IMR-90 (cell line): ENCODE measurements around the gene EIF4G3. TPM values are rescaled to one million over a fixed set of nuclear protein-coding genes. Genes with fewer than 3 reads are reported as not detected.

Experiments
- ATAC-seq: fragments of 200-7000 bp; cut with Tn5 transposase; 2 replicates; pipeline ENCODE4 v1.9.1; 2020; ENCODE audit warnings: low read depth, mild to moderate bottlenecking, moderate library complexity
- BruUV-seq: library from RNA; stranded (reverse); fragments of 400-500 nt; replicated peaks from 2 replicates; lab custom pipeline; 2021; lab: Mats Ljungman, UMichigan
- CTCF ChIA-PET: fragments of 300-600 bp; formaldehyde crosslinking; extraction: SDS; loops from one replicate; lab custom pipeline; 2021; ENCODE audit warnings: antibody characterized with exemption; lab: Yijun Ruan, JAX
- POLR2A ChIA-PET: fragments of 300-600 bp; sonication (Branson Sonifier 250); formaldehyde crosslinking; loops from one replicate; lab custom pipeline; 2022; ENCODE audit warnings: antibody characterized with exemption; ENCODE audit not compliant: unreplicated experiment; lab: Charles Lee
- DNase-seq: peaks from one replicate; pipeline ENCODE4 v3.0.0; 2013
- H2AFZ ChIP-seq: replicated peaks from 2 replicates; pipeline ENCODE3; 2013; ENCODE audit warnings: low read length, mild to moderate bottlenecking; ENCODE audit not compliant: poor library complexity
- H2AK5ac ChIP-seq: 2 replicates; pipeline ENCODE4 v1.6.1; 2013; ENCODE audit warnings: low read depth, low read length, inconsistent platforms
- H2AK9ac ChIP-seq: replicated peaks from 2 replicates; pipeline ENCODE3; 2013; ENCODE audit warnings: mild to moderate bottlenecking, low read depth, low read length, moderate library complexity; ENCODE audit not compliant: poor library complexity
- H2BK120ac ChIP-seq: 2 replicates; pipeline ENCODE4 v1.6.1; 2013; ENCODE audit warnings: low read depth, low read length, inconsistent platforms
- H2BK15ac ChIP-seq: 3 replicates; pipeline ENCODE4 v1.6.1; 2013; ENCODE audit warnings: low read depth, low read length, inconsistent platforms
- H2BK20ac ChIP-seq: 2 replicates; pipeline ENCODE4 v1.6.1; 2013; ENCODE audit warnings: low read depth, mild to moderate bottlenecking, inconsistent platforms, low read length, moderate library complexity
- H2BK5ac ChIP-seq: 2 replicates; pipeline ENCODE4 v1.6.1; 2013; ENCODE audit warnings: mild to moderate bottlenecking, low read depth, low read length, inconsistent platforms; ENCODE audit not compliant: poor library complexity, severe bottlenecking
- H3K14ac ChIP-seq: replicated peaks from 2 replicates; pipeline ENCODE4 v1.6.1; 2013; ENCODE audit warnings: low read depth, low read length, inconsistent platforms
- H3K18ac ChIP-seq: 2 replicates; pipeline ENCODE4 v1.6.1; 2013; ENCODE audit warnings: low read depth, low read length, control low read depth
- H3K23ac ChIP-seq: 2 replicates; pipeline ENCODE4 v1.6.1; 2013; ENCODE audit warnings: low read depth, low read length, inconsistent platforms
- H3K27ac ChIP-seq: 2 replicates; pipeline ENCODE4 v1.5.1; 2013; ENCODE audit warnings: mild to moderate bottlenecking, control low read depth, low read length; ENCODE audit not compliant: insufficient read depth
- H3K27me3 ChIP-seq: 2 replicates; pipeline ENCODE4 v1.6.1; 2013; ENCODE audit warnings: low read length; ENCODE audit not compliant: control insufficient read depth, insufficient read depth
- H3K36me3 ChIP-seq: 2 replicates; pipeline ENCODE4 v1.6.1; 2013; ENCODE audit warnings: low read length, mixed read lengths; ENCODE audit not compliant: control insufficient read depth, insufficient read depth
- H3K4ac ChIP-seq: 2 replicates; pipeline ENCODE4 v1.6.1; 2013; ENCODE audit warnings: low read depth, low read length, inconsistent platforms
- H3K4me1 ChIP-seq: 2 replicates; pipeline ENCODE4 v1.6.1; 2013; ENCODE audit warnings: low read length, mixed read lengths; ENCODE audit not compliant: control insufficient read depth, insufficient read depth
- H3K4me2 ChIP-seq: 2 replicates; pipeline ENCODE4 v1.6.1; 2013; ENCODE audit warnings: low read depth, mild to moderate bottlenecking, control low read depth, low read length, moderate library complexity
- H3K4me3 ChIP-seq: 2 replicates; pipeline ENCODE4 v1.5.1; 2013; ENCODE audit warnings: low read depth, mild to moderate bottlenecking, control low read depth, low read length, moderate library complexity; ENCODE audit not compliant: insufficient read depth
- H3K56ac ChIP-seq: 2 replicates; pipeline ENCODE4 v1.6.1; 2013; ENCODE audit warnings: low read length, inconsistent platforms; ENCODE audit not compliant: insufficient read depth; ENCODE audit errors: extremely low read depth
- H3K79me1 ChIP-seq, 2 experiments: 2 replicates each; pipeline ENCODE4 v1.6.1; 2013; ENCODE audit warnings: low read length in 2 of 2, inconsistent platforms in 1 of 2, low read depth in 1 of 2
- H3K9ac ChIP-seq: 2 replicates; pipeline ENCODE4 v1.6.1; 2013; ENCODE audit warnings: low read depth, low read length, control low read depth
- H3K9me1 ChIP-seq: 2 replicates; pipeline ENCODE4 v1.6.1; 2013; ENCODE audit warnings: low read length, inconsistent platforms; ENCODE audit not compliant: insufficient read depth
- H3K9me3 ChIP-seq: 2 replicates; pipeline ENCODE4 v1.6.1; 2013; ENCODE audit warnings: low read length; ENCODE audit not compliant: control insufficient read depth, insufficient read depth
- H4K20me1 ChIP-seq: 2 replicates; pipeline ENCODE4 v1.6.1; 2013; ENCODE audit warnings: low read length, inconsistent platforms; ENCODE audit not compliant: insufficient read depth
- H4K5ac ChIP-seq: 2 replicates; pipeline ENCODE4 v1.6.1; 2013; ENCODE audit warnings: mild to moderate bottlenecking, low read depth, low read length, control low read depth
- H4K8ac ChIP-seq, 2 experiments: 2 replicates each; pipeline ENCODE4 v1.6.1; 2013; ENCODE audit warnings: low read depth in 2 of 2, low read length in 2 of 2, control low read depth in 1 of 2, inconsistent platforms in 1 of 2
- H4K91ac ChIP-seq: 2 replicates; pipeline ENCODE4 v1.6.1; 2013; ENCODE audit warnings: low read depth, low read length, inconsistent platforms; ENCODE audit not compliant: insufficient read depth
- CHD1 ChIP-seq: IDR thresholded peaks from 2 replicates; pipeline ENCODE4 v1.6.1; 2012; ENCODE audit warnings: low read depth, low read length, improper control_type of control experiment
- RCOR1 ChIP-seq: IDR thresholded peaks from 2 replicates; pipeline ENCODE4 v1.6.1; 2012; ENCODE audit warnings: mild to moderate bottlenecking, low read length, improper control_type of control experiment; ENCODE audit not compliant: insufficient replicate concordance
- dilution Hi-C: fragments of 300-500 bp; cut with HindIII; formaldehyde crosslinking; loops from one replicate; pipeline ENCODE4 v1.14.3; 2018; ENCODE audit warnings: low sequenced_read_pairs; ENCODE audit not compliant: unreplicated experiment
- in situ Hi-C: fragments of 300-500 bp; cut with MboI; formaldehyde crosslinking; loops from 3 replicates; pipeline ENCODE4 v1.14.3; 2019; ENCODE audit warnings: low sequenced_read_pairs, inconsistent platforms, mixed read lengths
- intact Hi-C: fragments of 100-400 bp; cut with micrococcal nuclease; formaldehyde crosslinking; loops from 2 replicates; pipeline ENCODE4 v1.10.0; 2022
- polyA plus RNA-seq, 3 experiments: library from polyadenylated mRNA; depleted of rRNA; stranded (reverse); fragments of >200 nt; gene quantifications; 2 replicates each; pipeline ENCODE4 v1.2.3, GENCODE V29; 2012; ENCODE audit warnings: low replicate concordance in 1 of 3
- total RNA-seq: library from RNA; depleted of rRNA; stranded (reverse); fragments of >200 nt; gene quantifications from 2 replicates; pipeline ENCODE4 v1.2.3, GENCODE V29; 2012
- TF ChIP-seq, protein P1 (sequence below): conservative IDR thresholded peaks from 2 replicates; pipeline ENCODE4 v1.5.1; 2012; ENCODE audit warnings: mild to moderate bottlenecking, low read depth, low read length, improper control_type of control experiment

EIF4G3 gene
- total and polyA plus RNA-seq, 2 of the 4 experiments (the other 2 are of a cell fraction) = 25.8 to 49.2 TPM

GRCh38 chr1:20987831-20988825 lies 188.6 kb downstream of the EIF4G3 start:
- H3K4ac ChIP-seq = no peak overlapping the region
- H4K20me1 ChIP-seq = peaks cover 18% of the 10 kb centered on the region; the same call in 1 of the 2 replicates
- H4K91ac ChIP-seq = no peak overlapping the region
- BruUV-seq = no TSS peak
- H2AK9ac ChIP-seq = no peak overlapping the region
- H3K27me3 ChIP-seq = no peaks in the 10 kb centered on the region
- H4K5ac ChIP-seq = no peak overlapping the region
- ChIA-PET POLR2A (no interaction called here), CTCF (interaction anchor here (0.6 to 1.1 kb wide), 2 partner anchors 12 to 26 kb away, joined by 5 read pairs; no protein-coding TSS in a partner anchor)
- in situ Hi-C loops = loop anchor here (10.0 kb wide), 1 partner anchor 207 kb away; no protein-coding TSS in a partner anchor
- H2AK5ac ChIP-seq = no peak overlapping the region
- no peak overlapping the region for H3K23ac ChIP-seq
- H3K9me3 ChIP-seq = no peaks in the 10 kb centered on the region
- no peak overlapping the region for H2BK15ac ChIP-seq
- ATAC-seq (peak; percentile 50; the same call in 1 of the 2 replicates), DNase-seq (peak; percentile 67)
- H2BK20ac ChIP-seq = no peak overlapping the region
- H3K4me2 ChIP-seq = no peak overlapping the region
- peaks cover 24 to 69% of the 10 kb centered on the region in 2 experiments for H3K79me1 ChIP-seq
- H3K4me1 ChIP-seq = peaks cover 7% of the 10 kb centered on the region
- peaks cover 4% of the 10 kb centered on the region; the same call in 1 of the 2 replicates for H3K9me1 ChIP-seq
- dilution Hi-C loops = no loop called here
- H3K36me3 ChIP-seq = no peaks in the 10 kb centered on the region
- H2AFZ ChIP-seq = no peak overlapping the region
- no peak overlapping the region for H3K56ac ChIP-seq
- H3K4me3 ChIP-seq = no peak overlapping the region
- no peak overlapping the region for H3K18ac ChIP-seq
- intact Hi-C loops = no loop called here
- no peak overlapping the region for H2BK120ac ChIP-seq
- H4K8ac ChIP-seq = no peak overlapping the region
- no peak overlapping the region for H2BK5ac ChIP-seq
- H3K9ac ChIP-seq = no peak overlapping the region
- no peak overlapping the region for H3K14ac ChIP-seq
- no peak overlapping the region for H3K27ac ChIP-seq
- TF ChIP-seq RCOR1 = no peak
- no peak for TF ChIP-seq CHD1
- TF ChIP-seq, protein P1, sequence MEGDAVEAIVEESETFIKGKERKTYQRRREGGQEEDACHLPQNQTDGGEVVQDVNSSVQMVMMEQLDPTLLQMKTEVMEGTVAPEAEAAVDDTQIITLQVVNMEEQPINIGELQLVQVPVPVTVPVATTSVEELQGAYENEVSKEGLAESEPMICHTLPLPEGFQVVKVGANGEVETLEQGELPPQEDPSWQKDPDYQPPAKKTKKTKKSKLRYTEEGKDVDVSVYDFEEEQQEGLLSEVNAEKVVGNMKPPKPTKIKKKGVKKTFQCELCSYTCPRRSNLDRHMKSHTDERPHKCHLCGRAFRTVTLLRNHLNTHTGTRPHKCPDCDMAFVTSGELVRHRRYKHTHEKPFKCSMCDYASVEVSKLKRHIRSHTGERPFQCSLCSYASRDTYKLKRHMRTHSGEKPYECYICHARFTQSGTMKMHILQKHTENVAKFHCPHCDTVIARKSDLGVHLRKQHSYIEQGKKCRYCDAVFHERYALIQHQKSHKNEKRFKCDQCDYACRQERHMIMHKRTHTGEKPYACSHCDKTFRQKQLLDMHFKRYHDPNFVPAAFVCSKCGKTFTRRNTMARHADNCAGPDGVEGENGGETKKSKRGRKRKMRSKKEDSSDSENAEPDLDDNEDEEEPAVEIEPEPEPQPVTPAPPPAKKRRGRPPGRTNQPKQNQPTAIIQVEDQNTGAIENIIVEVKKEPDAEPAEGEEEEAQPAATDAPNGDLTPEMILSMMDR = no peak
